GM23338 (cell line): Measurements from ENCODE around the gene CNR1. TPM values are rescaled to one million over a fixed set of nuclear protein-coding genes. Genes with fewer than 3 reads are reported as not detected.

Experiments used
- ATAC-seq: fragments of 200-7000 bp; cut with Tn5 transposase; 3 replicates; pipeline ENCODE4 v1.9.1; 2020
- DNase-seq: peaks from one replicate; pipeline ENCODE4 v3.0.0-alpha.2; 2015; ENCODE audit warnings: low spot score
- H2AFZ ChIP-seq: fragments of 200-600 bp; sonication (generic); 2 replicates; pipeline ENCODE4 v1.8.0; 2016; ENCODE audit warnings: antibody characterized with exemption, mild to moderate bottlenecking, moderate library complexity
- H3F3A ChIP-seq: fragments of 200-600 bp; sonication (generic); replicated peaks from 2 replicates; pipeline ENCODE4 v1.8.0; 2017; ENCODE audit warnings: antibody characterized with exemption, mixed run types, low read depth
- H3K27ac ChIP-seq: fragments of 200-600 bp; sonication (generic); 2 replicates; pipeline ENCODE4 v1.6.1; 2016; ENCODE audit warnings: low read depth
- H3K27me3 ChIP-seq: fragments of 200-600 bp; sonication (generic); 2 replicates; pipeline ENCODE4 v1.8.0; 2016; ENCODE audit warnings: mild to moderate bottlenecking, mixed run types, moderate library complexity; ENCODE audit not compliant: insufficient read depth
- H3K36me3 ChIP-seq: fragments of 200-600 bp; sonication (generic); 2 replicates; pipeline ENCODE4 v1.8.0; 2016; ENCODE audit warnings: mild to moderate bottlenecking; ENCODE audit not compliant: insufficient read depth
- H3K4me1 ChIP-seq: fragments of 200-600 bp; sonication (generic); 2 replicates; pipeline ENCODE4 v1.8.0; 2016; ENCODE audit warnings: mild to moderate bottlenecking, moderate library complexity; ENCODE audit not compliant: insufficient read depth
- H3K4me2 ChIP-seq: fragments of 200-600 bp; sonication (generic); 2 replicates; pipeline ENCODE4 v1.7.1; 2017; ENCODE audit warnings: mixed run types
- H3K4me3 ChIP-seq: fragments of 200-600 bp; sonication (generic); 2 replicates; pipeline ENCODE4 v1.6.1; 2016; ENCODE audit warnings: mixed run types
- H3K79me2 ChIP-seq: fragments of 200-600 bp; sonication (generic); replicated peaks from 2 replicates; pipeline ENCODE4 v1.8.0; 2017; ENCODE audit warnings: mild to moderate bottlenecking; ENCODE audit not compliant: insufficient read depth
- H3K9me2 ChIP-seq: fragments of 200-600 bp; sonication (generic); 2 replicates; pipeline ENCODE4 v1.8.0; 2017; ENCODE audit not compliant: insufficient read depth
- H4K20me1 ChIP-seq: fragments of 200-600 bp; sonication (generic); replicated peaks from 2 replicates; pipeline ENCODE4 v1.8.0; 2017; ENCODE audit warnings: mild to moderate bottlenecking; ENCODE audit not compliant: insufficient read depth
- H3K27ac Mint-ChIP-seq: 2 replicates; pipeline ENCODE4 v1.8.0; 2020; ENCODE audit warnings: inconsistent platforms, mild to moderate bottlenecking, moderate library complexity, mixed read lengths
- H3K27me3 Mint-ChIP-seq: 3 replicates; pipeline ENCODE4 v1.8.0; 2022; ENCODE audit warnings: low read depth, mild to moderate bottlenecking, moderate library complexity, mixed read lengths, inconsistent platforms; ENCODE audit not compliant: insufficient read depth, poor library complexity
- H3K36me3 Mint-ChIP-seq: 3 replicates; pipeline ENCODE4 v1.8.0; 2021; ENCODE audit warnings: low read depth, mild to moderate bottlenecking, inconsistent platforms, moderate library complexity, mixed read lengths
- H3K4me1 Mint-ChIP-seq: 3 replicates; pipeline ENCODE4 v1.8.0; 2020; ENCODE audit warnings: mild to moderate bottlenecking, inconsistent platforms, mixed read lengths
- H3K4me3 Mint-ChIP-seq: 3 replicates; pipeline ENCODE4 v1.8.0; 2021; ENCODE audit warnings: moderate library complexity, mild to moderate bottlenecking, inconsistent platforms, mixed read lengths
- H3K9me3 Mint-ChIP-seq: 3 replicates; pipeline ENCODE4 v1.8.0; 2020; ENCODE audit warnings: moderate library complexity, mild to moderate bottlenecking, inconsistent platforms, mixed read lengths
- CREB1 ChIP-seq: fragments of 250-450 bp; sonication (Bioruptor Pico); IDR thresholded peaks from 2 replicates; pipeline ENCODE4 v1.5.0; 2020; ENCODE audit warnings: low read depth, mild to moderate bottlenecking, moderate library complexity
- ETS1 ChIP-seq: IDR thresholded peaks from 2 replicates; pipeline ENCODE4 v1.6.1; 2016; ENCODE audit warnings: antibody characterized with exemption
- EZH2 ChIP-seq: fragments of 200-600 bp; sonication (generic); IDR thresholded peaks from one replicate; pipeline ENCODE4 v1.8.0; 2017; ENCODE audit warnings: antibody characterized with exemption, mild to moderate bottlenecking, low read depth; ENCODE audit not compliant: unreplicated experiment
- EZH2phosphoT487 ChIP-seq: fragments of 200-600 bp; sonication (generic); IDR thresholded peaks from one replicate; pipeline ENCODE4 v1.8.1; 2018; ENCODE audit warnings: antibody characterized with exemption; ENCODE audit not compliant: unreplicated experiment
- JUNB ChIP-seq: IDR thresholded peaks from one replicate; pipeline ENCODE4 v1.6.1; 2016; ENCODE audit warnings: antibody characterized with exemption; ENCODE audit not compliant: unreplicated experiment
- NANOG ChIP-seq: IDR thresholded peaks from 2 replicates; pipeline ENCODE4 v1.6.1; 2016; ENCODE audit warnings: antibody characterized with exemption, borderline replicate concordance
- POLR2AphosphoS5 ChIP-seq: IDR thresholded peaks from 2 replicates; pipeline ENCODE4 v1.6.1; 2016; ENCODE audit warnings: antibody characterized with exemption, low read depth
- STAT1 ChIP-seq: IDR thresholded peaks from one replicate; pipeline ENCODE4 v1.6.1; 2016; ENCODE audit warnings: antibody characterized with exemption; ENCODE audit not compliant: unreplicated experiment
- ZNF114 ChIP-seq: fragments of 250-450 bp; sonication (Bioruptor Pico); IDR thresholded peaks from 2 replicates; pipeline ENCODE4 v1.5.0; 2020; ENCODE audit warnings: mild to moderate bottlenecking, moderate library complexity
- ZNF331 ChIP-seq: fragments of 250-450 bp; sonication (Bioruptor Pico); IDR thresholded peaks from 2 replicates; pipeline ENCODE4 v1.5.0; 2020; ENCODE audit warnings: low read depth, mild to moderate bottlenecking, moderate library complexity
- polyA plus RNA-seq: library from polyadenylated mRNA; unstranded; fragments of >200 nt; fragmentation: Nextera tagmentation; extraction: Ambion mirVana; gene quantifications from 2 replicates; pipeline ENCODE4 v1.2.1, GENCODE V29; 2016
- total RNA-seq: library from RNA; depleted of rRNA; stranded (reverse); fragments of >200 nt; shearing (Covaris generic); gene quantifications from 2 replicates; pipeline ENCODE4 v1.2.3, GENCODE V29; 2014
- TF ChIP-seq, protein P1 (sequence below): IDR thresholded peaks from one replicate; pipeline ENCODE4 v1.6.1; 2018; ENCODE audit warnings: antibody characterized with exemption; ENCODE audit not compliant: unreplicated experiment
- TF ChIP-seq, protein P2 (sequence below): fragments of 250-450 bp; sonication (Bioruptor Pico); IDR thresholded peaks from 2 replicates; pipeline ENCODE4 v1.5.0; 2020; ENCODE audit warnings: mild to moderate bottlenecking, moderate library complexity
- TF ChIP-seq, protein P3 (sequence below), 2 experiments: fragments of 200-600 bp in 1 of 2; sonication (generic) in 1 of 2; conservative IDR thresholded peaks; 2 replicates each; pipeline versions ENCODE4 v1.5.1 to v1.6.1; 2016 to 2017; ENCODE audit warnings: antibody characterized with exemption in 2 of 2, low read depth in 2 of 2, mild to moderate bottlenecking in 2 of 2, moderate library complexity in 1 of 2

Gene CNR1
- total and polyA plus RNA-seq, 2 experiments from 2014 or later, result 0.71 to 2.6 TPM

GRCh38 chr6:88134575-88134974, 31.6 kb downstream of the CNR1 start:
- H3K4me3 ChIP-seq, result no peak overlapping the region
- H4K20me1 ChIP-seq, result no peaks in the 10 kb centered on the region
- H3K27me3 Mint-ChIP-seq, result no peaks in the 10 kb centered on the region
- no peaks in the 10 kb centered on the region for H3F3A ChIP-seq
- H2AFZ ChIP-seq, result no peak overlapping the region
- no peaks in the 10 kb centered on the region for H3K27me3 ChIP-seq
- no peaks in the 10 kb centered on the region for H3K79me2 ChIP-seq
- TF ChIP-seq, protein P1, sequence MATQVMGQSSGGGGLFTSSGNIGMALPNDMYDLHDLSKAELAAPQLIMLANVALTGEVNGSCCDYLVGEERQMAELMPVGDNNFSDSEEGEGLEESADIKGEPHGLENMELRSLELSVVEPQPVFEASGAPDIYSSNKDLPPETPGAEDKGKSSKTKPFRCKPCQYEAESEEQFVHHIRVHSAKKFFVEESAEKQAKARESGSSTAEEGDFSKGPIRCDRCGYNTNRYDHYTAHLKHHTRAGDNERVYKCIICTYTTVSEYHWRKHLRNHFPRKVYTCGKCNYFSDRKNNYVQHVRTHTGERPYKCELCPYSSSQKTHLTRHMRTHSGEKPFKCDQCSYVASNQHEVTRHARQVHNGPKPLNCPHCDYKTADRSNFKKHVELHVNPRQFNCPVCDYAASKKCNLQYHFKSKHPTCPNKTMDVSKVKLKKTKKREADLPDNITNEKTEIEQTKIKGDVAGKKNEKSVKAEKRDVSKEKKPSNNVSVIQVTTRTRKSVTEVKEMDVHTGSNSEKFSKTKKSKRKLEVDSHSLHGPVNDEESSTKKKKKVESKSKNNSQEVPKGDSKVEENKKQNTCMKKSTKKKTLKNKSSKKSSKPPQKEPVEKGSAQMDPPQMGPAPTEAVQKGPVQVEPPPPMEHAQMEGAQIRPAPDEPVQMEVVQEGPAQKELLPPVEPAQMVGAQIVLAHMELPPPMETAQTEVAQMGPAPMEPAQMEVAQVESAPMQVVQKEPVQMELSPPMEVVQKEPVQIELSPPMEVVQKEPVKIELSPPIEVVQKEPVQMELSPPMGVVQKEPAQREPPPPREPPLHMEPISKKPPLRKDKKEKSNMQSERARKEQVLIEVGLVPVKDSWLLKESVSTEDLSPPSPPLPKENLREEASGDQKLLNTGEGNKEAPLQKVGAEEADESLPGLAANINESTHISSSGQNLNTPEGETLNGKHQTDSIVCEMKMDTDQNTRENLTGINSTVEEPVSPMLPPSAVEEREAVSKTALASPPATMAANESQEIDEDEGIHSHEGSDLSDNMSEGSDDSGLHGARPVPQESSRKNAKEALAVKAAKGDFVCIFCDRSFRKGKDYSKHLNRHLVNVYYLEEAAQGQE, result no peak
- TF ChIP-seq EZH2 (no peak), ZNF114 (CRISPR knock-in tag) (no peak), JUNB (no peak), STAT1 (no peak), EZH2phosphoT487 (no peak), NANOG (no peak), ETS1 (no peak), ZNF331 (CRISPR knock-in tag) (no peak), CREB1 (CRISPR knock-in tag) (no peak), POLR2AphosphoS5 (no peak)
- TF ChIP-seq, protein P2, sequence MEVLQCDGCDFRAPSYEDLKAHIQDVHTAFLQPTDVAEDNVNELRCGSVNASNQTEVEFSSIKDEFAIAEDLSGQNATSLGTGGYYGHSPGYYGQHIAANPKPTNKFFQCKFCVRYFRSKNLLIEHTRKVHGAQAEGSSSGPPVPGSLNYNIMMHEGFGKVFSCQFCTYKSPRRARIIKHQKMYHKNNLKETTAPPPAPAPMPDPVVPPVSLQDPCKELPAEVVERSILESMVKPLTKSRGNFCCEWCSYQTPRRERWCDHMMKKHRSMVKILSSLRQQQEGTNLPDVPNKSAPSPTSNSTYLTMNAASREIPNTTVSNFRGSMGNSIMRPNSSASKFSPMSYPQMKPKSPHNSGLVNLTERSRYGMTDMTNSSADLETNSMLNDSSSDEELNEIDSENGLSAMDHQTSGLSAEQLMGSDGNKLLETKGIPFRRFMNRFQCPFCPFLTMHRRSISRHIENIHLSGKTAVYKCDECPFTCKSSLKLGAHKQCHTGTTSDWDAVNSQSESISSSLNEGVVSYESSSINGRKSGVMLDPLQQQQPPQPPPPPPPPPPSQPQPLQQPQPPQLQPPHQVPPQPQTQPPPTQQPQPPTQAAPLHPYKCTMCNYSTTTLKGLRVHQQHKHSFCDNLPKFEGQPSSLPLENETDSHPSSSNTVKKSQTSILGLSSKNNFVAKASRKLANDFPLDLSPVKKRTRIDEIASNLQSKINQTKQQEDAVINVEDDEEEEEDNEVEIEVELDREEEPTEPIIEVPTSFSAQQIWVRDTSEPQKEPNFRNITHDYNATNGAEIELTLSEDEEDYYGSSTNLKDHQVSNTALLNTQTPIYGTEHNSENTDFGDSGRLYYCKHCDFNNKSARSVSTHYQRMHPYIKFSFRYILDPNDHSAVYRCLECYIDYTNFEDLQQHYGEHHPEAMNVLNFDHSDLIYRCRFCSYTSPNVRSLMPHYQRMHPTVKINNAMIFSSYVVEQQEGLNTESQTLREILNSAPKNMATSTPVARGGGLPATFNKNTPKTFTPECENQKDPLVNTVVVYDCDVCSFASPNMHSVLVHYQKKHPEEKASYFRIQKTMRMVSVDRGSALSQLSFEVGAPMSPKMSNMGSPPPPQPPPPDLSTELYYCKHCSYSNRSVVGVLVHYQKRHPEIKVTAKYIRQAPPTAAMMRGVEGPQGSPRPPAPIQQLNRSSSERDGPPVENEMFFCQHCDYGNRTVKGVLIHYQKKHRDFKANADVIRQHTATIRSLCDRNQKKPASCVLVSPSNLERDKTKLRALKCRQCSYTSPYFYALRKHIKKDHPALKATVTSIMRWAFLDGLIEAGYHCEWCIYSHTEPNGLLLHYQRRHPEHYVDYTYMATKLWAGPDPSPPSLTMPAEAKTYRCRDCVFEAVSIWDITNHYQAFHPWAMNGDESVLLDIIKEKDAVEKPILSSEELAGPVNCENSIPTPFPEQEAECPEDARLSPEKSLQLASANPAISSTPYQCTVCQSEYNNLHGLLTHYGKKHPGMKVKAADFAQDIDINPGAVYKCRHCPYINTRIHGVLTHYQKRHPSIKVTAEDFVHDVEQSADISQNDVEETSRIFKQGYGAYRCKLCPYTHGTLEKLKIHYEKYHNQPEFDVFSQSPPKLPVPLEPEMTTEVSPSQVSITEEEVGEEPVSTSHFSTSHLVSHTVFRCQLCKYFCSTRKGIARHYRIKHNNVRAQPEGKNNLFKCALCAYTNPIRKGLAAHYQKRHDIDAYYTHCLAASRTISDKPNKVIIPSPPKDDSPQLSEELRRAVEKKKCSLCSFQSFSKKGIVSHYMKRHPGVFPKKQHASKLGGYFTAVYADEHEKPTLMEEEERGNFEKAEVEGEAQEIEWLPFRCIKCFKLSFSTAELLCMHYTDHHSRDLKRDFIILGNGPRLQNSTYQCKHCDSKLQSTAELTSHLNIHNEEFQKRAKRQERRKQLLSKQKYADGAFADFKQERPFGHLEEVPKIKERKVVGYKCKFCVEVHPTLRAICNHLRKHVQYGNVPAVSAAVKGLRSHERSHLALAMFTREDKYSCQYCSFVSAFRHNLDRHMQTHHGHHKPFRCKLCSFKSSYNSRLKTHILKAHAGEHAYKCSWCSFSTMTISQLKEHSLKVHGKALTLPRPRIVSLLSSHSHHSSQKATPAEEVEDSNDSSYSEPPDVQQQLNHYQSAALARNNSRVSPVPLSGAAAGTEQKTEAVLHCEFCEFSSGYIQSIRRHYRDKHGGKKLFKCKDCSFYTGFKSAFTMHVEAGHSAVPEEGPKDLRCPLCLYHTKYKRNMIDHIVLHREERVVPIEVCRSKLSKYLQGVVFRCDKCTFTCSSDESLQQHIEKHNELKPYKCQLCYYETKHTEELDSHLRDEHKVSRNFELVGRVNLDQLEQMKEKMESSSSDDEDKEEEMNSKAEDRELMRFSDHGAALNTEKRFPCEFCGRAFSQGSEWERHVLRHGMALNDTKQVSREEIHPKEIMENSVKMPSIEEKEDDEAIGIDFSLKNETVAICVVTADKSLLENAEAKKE, result no peak
- TF ChIP-seq, protein P3, sequence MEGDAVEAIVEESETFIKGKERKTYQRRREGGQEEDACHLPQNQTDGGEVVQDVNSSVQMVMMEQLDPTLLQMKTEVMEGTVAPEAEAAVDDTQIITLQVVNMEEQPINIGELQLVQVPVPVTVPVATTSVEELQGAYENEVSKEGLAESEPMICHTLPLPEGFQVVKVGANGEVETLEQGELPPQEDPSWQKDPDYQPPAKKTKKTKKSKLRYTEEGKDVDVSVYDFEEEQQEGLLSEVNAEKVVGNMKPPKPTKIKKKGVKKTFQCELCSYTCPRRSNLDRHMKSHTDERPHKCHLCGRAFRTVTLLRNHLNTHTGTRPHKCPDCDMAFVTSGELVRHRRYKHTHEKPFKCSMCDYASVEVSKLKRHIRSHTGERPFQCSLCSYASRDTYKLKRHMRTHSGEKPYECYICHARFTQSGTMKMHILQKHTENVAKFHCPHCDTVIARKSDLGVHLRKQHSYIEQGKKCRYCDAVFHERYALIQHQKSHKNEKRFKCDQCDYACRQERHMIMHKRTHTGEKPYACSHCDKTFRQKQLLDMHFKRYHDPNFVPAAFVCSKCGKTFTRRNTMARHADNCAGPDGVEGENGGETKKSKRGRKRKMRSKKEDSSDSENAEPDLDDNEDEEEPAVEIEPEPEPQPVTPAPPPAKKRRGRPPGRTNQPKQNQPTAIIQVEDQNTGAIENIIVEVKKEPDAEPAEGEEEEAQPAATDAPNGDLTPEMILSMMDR (conservative IDR thresholded peaks at IDR 0.05; ENCODE audit: low read depth in 2 of 2), result no peak
- H3K4me1 Mint-ChIP-seq, result no peaks in the 10 kb centered on the region
- H3K36me3 Mint-ChIP-seq, result no peaks in the 10 kb centered on the region
- no peaks in the 10 kb centered on the region for H3K36me3 ChIP-seq
- ATAC-seq (no peak), DNase-seq (no peak)
- no peaks in the 10 kb centered on the region for H3K4me1 ChIP-seq
- H3K4me2 ChIP-seq, result no peak overlapping the region
- H3K9me3 Mint-ChIP-seq, result no peaks in the 10 kb centered on the region
- H3K4me3 Mint-ChIP-seq, result no peak overlapping the region
- no peaks in the 10 kb centered on the region for H3K9me2 ChIP-seq
- H3K27ac ChIP-seq, result no peak overlapping the region
- H3K27ac Mint-ChIP-seq, result no peak overlapping the region
